B cell (primary cell): Measurements from ENCODE around the gene GUCY1A1. TPM values are rescaled to one million over a fixed set of nuclear protein-coding genes. Genes with fewer than 3 reads are reported as not detected.

Experiments
- ATAC-seq: fragments of 200-7000 bp; cut with Tn5 transposase; one replicate; pipeline ENCODE4 v1.10.0; 2021; ENCODE audit warnings: low read depth, mild to moderate bottlenecking, moderate number of reproducible peaks, moderate library complexity
- CTCF ChIA-PET: fragments of 350-600 bp; sonication (Branson Sonifier 250); formaldehyde crosslinking; loops from one replicate; lab custom pipeline; 2021; ENCODE audit warnings: antibody characterized with exemption, inconsistent platforms; lab: Charles Lee
- POLR2A ChIA-PET: fragments of 350-600 bp; sonication (Branson Sonifier 250); formaldehyde crosslinking; loops from one replicate; lab custom pipeline; 2021; ENCODE audit warnings: antibody characterized with exemption; lab: Charles Lee
- DNase-seq: peaks from one replicate; pipeline ENCODE4 v3.0.0; 2013
- H2AFZ ChIP-seq: 2 replicates; pipeline ENCODE4 v1.6.1; 2012; ENCODE audit warnings: mild to moderate bottlenecking, low read depth, low read length; ENCODE audit not compliant: insufficient read depth, poor library complexity, severe bottlenecking
- H3K27ac ChIP-seq, 2 donors: 1 replicate in 1 of 2; 2 replicates in 1 of 2; pipeline ENCODE4 v1.5.1; 2012 to 2013; ENCODE audit warnings: low read length in 2 of 2, mild to moderate bottlenecking in 2 of 2, moderate library complexity in 1 of 2
- H3K27me3 ChIP-seq, 4 experiments: fragments of 200-600 bp in 1 of 4; sonication (generic) in 1 of 4; replicated peaks in 1 of 4; 1 replicate in 2 of 4; 2 replicates in 2 of 4; pipeline versions ENCODE4 v1.6.1 to v1.7.0; 2013 to 2016; ENCODE audit warnings: low read length in 3 of 4, mild to moderate bottlenecking in 2 of 4, mixed read lengths in 1 of 4, moderate library complexity in 1 of 4; ENCODE audit not compliant: insufficient read depth in 4 of 4, control insufficient read depth in 3 of 4; ENCODE audit errors: control extremely low read depth in 1 of 4
- H3K36me3 ChIP-seq, 2 experiments: replicated peaks in 1 of 2; 1 replicate in 1 of 2; 2 replicates in 1 of 2; pipeline versions ENCODE4 v1.6.1 to v1.7.1; 2013; ENCODE audit warnings: low read length in 1 of 2; ENCODE audit not compliant: insufficient read depth in 2 of 2, control insufficient read depth in 1 of 2; ENCODE audit errors: control extremely low read depth in 1 of 2, extremely low read depth in 1 of 2
- H3K4me1 ChIP-seq, 2 donors: fragments of 200-600 bp in 1 of 2; sonication (generic) in 1 of 2; 1 replicate in 1 of 2; 2 replicates in 1 of 2; pipeline versions ENCODE4 v1.5.1 to v1.6.1; 2013 to 2017; ENCODE audit warnings: low read length in 2 of 2; ENCODE audit not compliant: control insufficient read depth in 2 of 2, insufficient read depth in 2 of 2
- H3K4me2 ChIP-seq: replicated peaks from 2 replicates; pipeline ENCODE3; 2012; ENCODE audit warnings: mild to moderate bottlenecking, low read depth, low read length; ENCODE audit not compliant: poor library complexity, severe bottlenecking
- H3K4me3 ChIP-seq, 5 experiments: fragments of 200-600 bp in 1 of 5; sonication (generic) in 1 of 5; 1 replicate in 3 of 5; 2 replicates in 2 of 5; pipeline versions ENCODE4 v1.5.1 to v1.7.0; 2011 to 2016; ENCODE audit warnings: low read length in 4 of 5, mild to moderate bottlenecking in 4 of 5, low read depth in 2 of 5, control low read depth in 1 of 5, moderate library complexity in 1 of 5; ENCODE audit not compliant: insufficient read depth in 1 of 5; ENCODE audit errors: control extremely low read depth in 1 of 5, extremely low read depth in 1 of 5
- H3K79me2 ChIP-seq: fragments of 200-600 bp; sonication (generic); one replicate; pipeline ENCODE4 v1.6.0; 2016; ENCODE audit warnings: low read length; ENCODE audit not compliant: control insufficient read depth, insufficient read depth
- H3K9ac ChIP-seq: fragments of 200-600 bp; sonication (generic); 2 replicates; pipeline ENCODE4 v1.6.1; 2017; ENCODE audit warnings: mild to moderate bottlenecking, low read length, moderate library complexity
- H3K9me3 ChIP-seq, 3 donors: one replicate each; pipeline versions ENCODE4 v1.6.1 to v1.7.1; 2013; ENCODE audit warnings: low read length in 2 of 3; ENCODE audit not compliant: control insufficient read depth in 2 of 3, insufficient read depth in 1 of 3; ENCODE audit errors: control extremely low read depth in 1 of 3
- H4K20me1 ChIP-seq: 2 replicates; pipeline ENCODE4 v1.6.0; 2012; ENCODE audit warnings: mild to moderate bottlenecking, low read length; ENCODE audit not compliant: insufficient read depth, control insufficient read depth, poor library complexity, severe bottlenecking
- H3K27ac Mint-ChIP-seq: one replicate; pipeline ENCODE4 v1.8.0; 2021; ENCODE audit warnings: mixed read lengths
- H3K27me3 Mint-ChIP-seq: one replicate; pipeline ENCODE4 v1.8.0; 2021; ENCODE audit warnings: mixed read lengths
- H3K4me1 Mint-ChIP-seq: one replicate; pipeline ENCODE4 v1.8.0; 2021; ENCODE audit warnings: mixed read lengths
- H3K4me3 Mint-ChIP-seq: one replicate; pipeline ENCODE4 v1.8.0; 2021; ENCODE audit warnings: mixed read lengths
- H3K9me3 Mint-ChIP-seq: one replicate; pipeline ENCODE4 v1.8.0; 2022; ENCODE audit warnings: mixed read lengths; ENCODE audit not compliant: insufficient read depth
- CTCF ChIP-seq: fragments of 200-600 bp; IDR thresholded peaks from one replicate; pipeline ENCODE4 v1.8.0; 2022; ENCODE audit warnings: antibody characterized with exemption, mild to moderate bottlenecking
- EZH2 ChIP-seq: IDR thresholded peaks from 2 replicates; pipeline ENCODE4 v1.6.1; 2012; ENCODE audit warnings: borderline replicate concordance, low read depth, mild to moderate bottlenecking, moderate library complexity, low read length; ENCODE audit not compliant: insufficient read depth, poor library complexity, severe bottlenecking
- WGBS: methylation state at CpG from one replicate; pipeline ENCODE4 v1.1.5; 2013; ENCODE audit warnings: missing lambda C conversion rate; ENCODE audit not compliant: insufficient coverage; 5-methylcytosine and 5-hydroxymethylcytosine counted together
- intact Hi-C: fragments of 100-400 bp; cut with micrococcal nuclease; formaldehyde crosslinking; loops from one replicate; pipeline ENCODE4 v1.10.0; 2022
- polyA plus RNA-seq: library from polyadenylated mRNA; depleted of rRNA; stranded (reverse); fragments of >200 nt; gene quantifications from 2 replicates; pipeline ENCODE4 v1.2.3, GENCODE V29; 2012
- total RNA-seq, 2 donors: library from RNA; stranded (reverse); fragments of 120-200 nt in 1 of 2; gene quantifications; 1 replicate in 1 of 2; 2 replicates in 1 of 2; pipeline versions ENCODE4 v1.2.3 to v1.2.4, GENCODE V29; 2013 to 2022

The GUCY1A1 gene
- total and polyA plus RNA-seq, 2 donors (not counting 1 experiment from before 2014, with no cell fraction given): 0.12 to 0.25 TPM

GRCh38 chr4:155660436-155660835 lies 6.2 kb upstream of the GUCY1A1 start:
- peaks cover 0 to 4% (median 0%) of the 10 kb centered on the region in 4 experiments for H3K27me3 ChIP-seq
- Mint-ChIP-seq H3K27me3 (peaks cover 15% of the 10 kb centered on the region), H3K4me3 (no peak overlapping the region), H3K4me1 (peaks cover 2% of the 10 kb centered on the region), H3K27ac (no peak overlapping the region), H3K9me3 (no peaks in the 10 kb centered on the region)
- ChIA-PET CTCF (no interaction called here), POLR2A (no interaction called here)
- no peak overlapping the region for H3K4me2 ChIP-seq
- no CpG with 5 or more reads among the region's 2 CpGs for WGBS
- H2AFZ ChIP-seq: no peak overlapping the region
- no peak for DNase-seq
- no peak overlapping the region for H3K4me3 ChIP-seq
- ATAC-seq: no peak
- no peak overlapping the region for H3K27ac ChIP-seq
- no peaks in the 10 kb centered on the region for H3K79me2 ChIP-seq
- H3K4me1 ChIP-seq: no peaks in the 10 kb centered on the region
- intact Hi-C loops: no loop called here
- H3K9ac ChIP-seq: no peak overlapping the region
- H4K20me1 ChIP-seq: no peaks in the 10 kb centered on the region
- no peaks in the 10 kb centered on the region for H3K36me3 ChIP-seq
- H3K9me3 ChIP-seq: peaks cover 0 to 1% (median 0%) of the 10 kb centered on the region in 3 donors
- TF ChIP-seq EZH2 (no peak), CTCF (no peak)

GRCh38 chr4:155665054-155665453 lies 1.6 kb upstream of the GUCY1A1 start:
- no peak overlapping the region for H3K9ac ChIP-seq
- H3K4me2 ChIP-seq: no peak overlapping the region
- H4K20me1 ChIP-seq: no peaks in the 10 kb centered on the region
- intact Hi-C loops: no loop called here
- Mint-ChIP-seq H3K4me3 (no peak overlapping the region), H3K9me3 (no peaks in the 10 kb centered on the region), H3K4me1 (peaks cover 21% of the 10 kb centered on the region), H3K27me3 (peaks cover 41% of the 10 kb centered on the region), H3K27ac (no peak overlapping the region)
- DNase-seq (no peak), ATAC-seq (no peak)
- POLR2A ChIA-PET: no interaction called here
- peaks cover 11 to 12% of the 10 kb centered on the region in 2 donors for H3K4me1 ChIP-seq
- TF ChIP-seq EZH2: no peak
- no peak for TF ChIP-seq CTCF
- no peak overlapping the region for H3K27ac ChIP-seq
- no peak overlapping the region for H2AFZ ChIP-seq
- WGBS: 80% methylated on average over 1 of the region's 2 CpGs
- no peaks in the 10 kb centered on the region for H3K9me3 ChIP-seq
- H3K27me3 ChIP-seq: peaks cover 0 to 12% (median 1%) of the 10 kb centered on the region in 4 experiments
- H3K36me3 ChIP-seq: no peaks in the 10 kb centered on the region
- H3K4me3 ChIP-seq: no peak overlapping the region
- CTCF ChIA-PET: no interaction called here
- no peaks in the 10 kb centered on the region for H3K79me2 ChIP-seq
